Measurements from ENCODE around the gene PTMS.

GRCh38 chr12:6745741-6746525, 20.2 kb upstream of the PTMS start:
- TF ChIP-seq RAD51 (IDR thresholded peaks at IDR 0.05; ENCODE audit: borderline replicate concordance) (no peak), ZFX (CRISPR knock-in tag; IDR thresholded peaks at IDR 0.05; ENCODE audit: low read depth) (no peak), ZNF274 (CRISPR knock-in tag; IDR thresholded peaks at IDR 0.05) (no peak), ZNF639 (CRISPR knock-in tag; conservative IDR thresholded peaks at IDR 0.05) (no peak), CREB1 (IDR thresholded peaks at IDR 0.05) (no peak), CREB1 (CRISPR knock-in tag; IDR thresholded peaks at IDR 0.05) (no peak), FOXK1 (CRISPR knock-in tag; IDR thresholded peaks at IDR 0.05; ENCODE audit: borderline replicate concordance, low read depth) (no peak), ZNF569 (CRISPR knock-in tag; IDR thresholded peaks at IDR 0.05; ENCODE audit: borderline replicate concordance) (no peak), REXO4 (CRISPR knock-in tag; IDR thresholded peaks at IDR 0.05; ENCODE audit: borderline replicate concordance) (no peak), CHD4 (IDR thresholded peaks at IDR 0.05; ENCODE audit: borderline replicate concordance, low read length) (no peak), ZNF264 (CRISPR knock-in tag; IDR thresholded peaks at IDR 0.05) (no peak), ZNF543 (CRISPR knock-in tag; IDR thresholded peaks at IDR 0.05) (no peak), ZSCAN29 (CRISPR knock-in tag; conservative IDR thresholded peaks at IDR 0.05) (no peak)

Measured in HepG2 (cell line).